WI38 (cell line): ENCODE results near the gene TMEM269.

Experiments
- H3K4me3 ChIP-seq: 2 replicates; pipeline ENCODE4 v1.5.1; 2011; ENCODE audit warnings: low read depth, mild to moderate bottlenecking, control low read depth, low read length
- CTCF ChIP-seq: IDR thresholded peaks from 2 replicates; pipeline ENCODE4 v1.5.1; 2012; ENCODE audit warnings: low read depth, mild to moderate bottlenecking, control low read depth, low read length

Gene TMEM269

GRCh38 chr1:42767510-42768000 is 17.2 kb upstream of the TMEM269 start:
- TF ChIP-seq CTCF, result no peak
- peak overlapping the region; percentile 79 for H3K4me3 ChIP-seq

- TF ChIP-seq CTCF, result no peak
Observed at GRCh38 chr1:42768172-42768571, 16.6 kb upstream of the TMEM269 start.

GRCh38 chr1:42769811-42770210 is 15.0 kb upstream of the TMEM269 start:
- no peak overlapping the region for H3K4me3 ChIP-seq
- TF ChIP-seq CTCF, result no peak

More at GRCh38 chr1:42768172-42768571, 16.6 kb upstream of the TMEM269 start:
- H3K4me3 ChIP-seq, result peak overlapping the region; percentile 79

- TF ChIP-seq CTCF, result no peak
- H3K4me3 ChIP-seq, result no peak overlapping the region
Observed at GRCh38 chr1:42773420-42773819, 11.4 kb upstream of the TMEM269 start.

- no peak for TF ChIP-seq CTCF
- H3K4me3 ChIP-seq, result no peak overlapping the region
Observed at GRCh38 chr1:42774928-42775526, 9.8 kb upstream of the TMEM269 start.

GRCh38 chr1:42776502-42776901 is 8.3 kb upstream of the TMEM269 start:
- no peak overlapping the region for H3K4me3 ChIP-seq
- no peak for TF ChIP-seq CTCF

- no peak overlapping the region for H3K4me3 ChIP-seq
- peak; percentile 74 for TF ChIP-seq CTCF
Observed at GRCh38 chr1:42777852-42778251, 6.9 kb upstream of the TMEM269 start.
